ENCODE data around the gene SORL1.

The SORL1 gene

GRCh38 chr11:121443688-121444275 lies 8.3 kb upstream of the SORL1 start:
- Histone ChIP-seq H3K27ac (ENCODE audit: low read depth, low read length) (no peak overlapping the region), H3K4me1 (ENCODE audit: control insufficient read depth in 1 of 2, insufficient read depth in 2 of 2, low read length in 2 of 2) (peaks cover 4 to 12% of the 10 kb centered on the region in 2 donors), H3K27me3 (ENCODE audit: control insufficient read depth in 1 of 2, insufficient read depth in 2 of 2, low read length in 2 of 2) (no peaks in the 10 kb centered on the region), H3K9ac (ENCODE audit: low read depth in 1 of 2, low read length in 2 of 2) (no peak overlapping the region), H3K4me3 (ENCODE audit: low read depth in 1 of 2, low read length in 2 of 2) (no peak overlapping the region), H3K36me3 (ENCODE audit: control insufficient read depth in 1 of 2, insufficient read depth in 2 of 2, low read length in 2 of 2) (no peaks in the 10 kb centered on the region), H3K9me3 (ENCODE audit: control insufficient read depth in 1 of 2, low read length in 2 of 2) (no peaks in the 10 kb centered on the region)

- no peak overlapping the region for H3K9ac ChIP-seq (ENCODE audit: low read depth in 1 of 2, low read length in 2 of 2)
- H3K27ac ChIP-seq (ENCODE audit: low read depth, low read length) = no peak overlapping the region
- H3K27me3 ChIP-seq (ENCODE audit: control insufficient read depth in 1 of 2, insufficient read depth in 2 of 2, low read length in 2 of 2) = no peaks in the 10 kb centered on the region
- no peaks in the 10 kb centered on the region for H3K36me3 ChIP-seq (ENCODE audit: control insufficient read depth in 1 of 2, insufficient read depth in 2 of 2, low read length in 2 of 2)
- no peaks in the 10 kb centered on the region for H3K9me3 ChIP-seq (ENCODE audit: control insufficient read depth in 1 of 2, low read length in 2 of 2)
- H3K4me3 ChIP-seq (ENCODE audit: low read depth in 1 of 2, low read length in 2 of 2) = no peak overlapping the region
- peaks cover 4 to 12% of the 10 kb centered on the region in 2 donors for H3K4me1 ChIP-seq (ENCODE audit: control insufficient read depth in 1 of 2, insufficient read depth in 2 of 2, low read length in 2 of 2)
These were observed 7.6 kb upstream of the SORL1 start for GRCh38 chr11:121444526-121444925.

GRCh38 chr11:121445071-121445768 lies 6.9 kb upstream of the SORL1 start:
- no peak overlapping the region for H3K27ac ChIP-seq (ENCODE audit: low read depth, low read length)
- H3K9ac ChIP-seq (ENCODE audit: low read depth in 1 of 2, low read length in 2 of 2) = no peak overlapping the region
- H3K36me3 ChIP-seq (ENCODE audit: control insufficient read depth in 1 of 2, insufficient read depth in 2 of 2, low read length in 2 of 2) = no peaks in the 10 kb centered on the region
- H3K9me3 ChIP-seq (ENCODE audit: control insufficient read depth in 1 of 2, low read length in 2 of 2) = no peaks in the 10 kb centered on the region
- H3K27me3 ChIP-seq (ENCODE audit: control insufficient read depth in 1 of 2, insufficient read depth in 2 of 2, low read length in 2 of 2) = no peaks in the 10 kb centered on the region
- H3K4me1 ChIP-seq (ENCODE audit: control insufficient read depth in 1 of 2, insufficient read depth in 2 of 2, low read length in 2 of 2) = peaks cover 8 to 18% of the 10 kb centered on the region in 2 donors
- no peak overlapping the region for H3K4me3 ChIP-seq (ENCODE audit: low read depth in 1 of 2, low read length in 2 of 2)

- H3K27ac ChIP-seq (ENCODE audit: low read depth, low read length) = no peak overlapping the region
- no peaks in the 10 kb centered on the region for H3K36me3 ChIP-seq (ENCODE audit: control insufficient read depth in 1 of 2, insufficient read depth in 2 of 2, low read length in 2 of 2)
- no peaks in the 10 kb centered on the region for H3K9me3 ChIP-seq (ENCODE audit: control insufficient read depth in 1 of 2, low read length in 2 of 2)
- H3K27me3 ChIP-seq (ENCODE audit: control insufficient read depth in 1 of 2, insufficient read depth in 2 of 2, low read length in 2 of 2) = no peaks in the 10 kb centered on the region
- H3K4me1 ChIP-seq (ENCODE audit: control insufficient read depth in 1 of 2, insufficient read depth in 2 of 2, low read length in 2 of 2) = peaks cover 19 to 30% of the 10 kb centered on the region in 2 donors
- H3K4me3 ChIP-seq (ENCODE audit: low read depth in 1 of 2, low read length in 2 of 2) = no peak overlapping the region
- no peak overlapping the region for H3K9ac ChIP-seq (ENCODE audit: low read depth in 1 of 2, low read length in 2 of 2)
These were observed 5.4 kb upstream of the SORL1 start for GRCh38 chr11:121446752-121447156.

- Histone ChIP-seq H3K9me3 (ENCODE audit: control insufficient read depth in 1 of 2, low read length in 2 of 2) (no peaks in the 10 kb centered on the region), H3K36me3 (ENCODE audit: control insufficient read depth in 1 of 2, insufficient read depth in 2 of 2, low read length in 2 of 2) (no peaks in the 10 kb centered on the region), H3K27me3 (ENCODE audit: control insufficient read depth in 1 of 2, insufficient read depth in 2 of 2, low read length in 2 of 2) (no peaks in the 10 kb centered on the region), H3K4me1 (ENCODE audit: control insufficient read depth in 1 of 2, insufficient read depth in 2 of 2, low read length in 2 of 2) (peaks cover 19 to 30% of the 10 kb centered on the region in 2 donors), H3K4me3 (ENCODE audit: low read depth in 1 of 2, low read length in 2 of 2) (no peak overlapping the region), H3K27ac (ENCODE audit: low read depth, low read length) (no peak overlapping the region), H3K9ac (ENCODE audit: low read depth in 1 of 2, low read length in 2 of 2) (no peak overlapping the region)
These were observed 4.1 kb upstream of the SORL1 start for GRCh38 chr11:121448011-121448410.

GRCh38 chr11:121448431-121448941 lies 3.6 kb upstream of the SORL1 start:
- no peak overlapping the region for H3K4me3 ChIP-seq (ENCODE audit: low read depth in 1 of 2, low read length in 2 of 2)
- no peak overlapping the region for H3K27ac ChIP-seq (ENCODE audit: low read depth, low read length)
- no peak overlapping the region for H3K9ac ChIP-seq (ENCODE audit: low read depth in 1 of 2, low read length in 2 of 2)
- H3K4me1 ChIP-seq (ENCODE audit: control insufficient read depth in 1 of 2, insufficient read depth in 2 of 2, low read length in 2 of 2) = peaks cover 19 to 33% of the 10 kb centered on the region in 2 donors
- no peaks in the 10 kb centered on the region for H3K27me3 ChIP-seq (ENCODE audit: control insufficient read depth in 1 of 2, insufficient read depth in 2 of 2, low read length in 2 of 2)
- H3K9me3 ChIP-seq (ENCODE audit: control insufficient read depth in 1 of 2, low read length in 2 of 2) = no peaks in the 10 kb centered on the region
- no peaks in the 10 kb centered on the region for H3K36me3 ChIP-seq (ENCODE audit: control insufficient read depth in 1 of 2, insufficient read depth in 2 of 2, low read length in 2 of 2)

- H3K9ac ChIP-seq (ENCODE audit: low read depth in 1 of 2, low read length in 2 of 2) = no peak overlapping the region
- H3K27ac ChIP-seq (ENCODE audit: low read depth, low read length) = no peak overlapping the region
- no peaks in the 10 kb centered on the region for H3K27me3 ChIP-seq (ENCODE audit: control insufficient read depth in 1 of 2, insufficient read depth in 2 of 2, low read length in 2 of 2)
- H3K4me1 ChIP-seq (ENCODE audit: control insufficient read depth in 1 of 2, insufficient read depth in 2 of 2, low read length in 2 of 2) = peaks cover 25 to 39% of the 10 kb centered on the region in 2 donors
- no peaks in the 10 kb centered on the region for H3K9me3 ChIP-seq (ENCODE audit: control insufficient read depth in 1 of 2, low read length in 2 of 2)
- no peak overlapping the region for H3K4me3 ChIP-seq (ENCODE audit: low read depth in 1 of 2, low read length in 2 of 2)
- no peaks in the 10 kb centered on the region for H3K36me3 ChIP-seq (ENCODE audit: control insufficient read depth in 1 of 2, insufficient read depth in 2 of 2, low read length in 2 of 2)
These were observed 3.0 kb upstream of the SORL1 start for GRCh38 chr11:121449123-121449522.

GRCh38 chr11:121449626-121450025 lies 2.5 kb upstream of the SORL1 start:
- no peaks in the 10 kb centered on the region for H3K9me3 ChIP-seq (ENCODE audit: control insufficient read depth in 1 of 2, low read length in 2 of 2)
- no peaks in the 10 kb centered on the region for H3K27me3 ChIP-seq (ENCODE audit: control insufficient read depth in 1 of 2, insufficient read depth in 2 of 2, low read length in 2 of 2)
- H3K27ac ChIP-seq (ENCODE audit: low read depth, low read length) = no peak overlapping the region
- H3K9ac ChIP-seq (ENCODE audit: low read depth in 1 of 2, low read length in 2 of 2) = no peak overlapping the region
- H3K4me1 ChIP-seq (ENCODE audit: control insufficient read depth in 1 of 2, insufficient read depth in 2 of 2, low read length in 2 of 2) = peaks cover 30 to 44% of the 10 kb centered on the region in 2 donors
- H3K4me3 ChIP-seq (ENCODE audit: low read depth in 1 of 2, low read length in 2 of 2) = no peak overlapping the region
- no peaks in the 10 kb centered on the region for H3K36me3 ChIP-seq (ENCODE audit: control insufficient read depth in 1 of 2, insufficient read depth in 2 of 2, low read length in 2 of 2)

- peak overlapping the region; percentile 25 to 32 for H3K4me3 ChIP-seq (ENCODE audit: low read depth in 1 of 2, low read length in 2 of 2)
- no peaks in the 10 kb centered on the region for H3K36me3 ChIP-seq (ENCODE audit: control insufficient read depth in 1 of 2, insufficient read depth in 2 of 2, low read length in 2 of 2)
- no peaks in the 10 kb centered on the region for H3K27me3 ChIP-seq (ENCODE audit: control insufficient read depth in 1 of 2, insufficient read depth in 2 of 2, low read length in 2 of 2)
- H3K9me3 ChIP-seq (ENCODE audit: control insufficient read depth in 1 of 2, low read length in 2 of 2) = no peaks in the 10 kb centered on the region
- H3K9ac ChIP-seq (ENCODE audit: low read depth in 1 of 2, low read length in 2 of 2) = no peak overlapping the region
- H3K27ac ChIP-seq (ENCODE audit: low read depth, low read length) = no peak overlapping the region
- H3K4me1 ChIP-seq (ENCODE audit: control insufficient read depth in 1 of 2, insufficient read depth in 2 of 2, low read length in 2 of 2) = peaks cover 29 to 44% of the 10 kb centered on the region in 2 donors
These were observed 1.7 kb upstream of the SORL1 start for GRCh38 chr11:121450401-121450800.

GRCh38 chr11:121451178-121451985 lies 732 bp upstream of the SORL1 start:
- peak overlapping the region; percentile 59 for H3K27ac ChIP-seq (ENCODE audit: low read depth, low read length)
- H3K9ac ChIP-seq (ENCODE audit: low read depth in 1 of 2, low read length in 2 of 2) = peak overlapping the region; percentile 36 to 52

More at GRCh38 chr11:121451178-121451985, 732 bp upstream of the SORL1 start:
- Histone ChIP-seq H3K36me3 (ENCODE audit: control insufficient read depth in 1 of 2, insufficient read depth in 2 of 2, low read length in 2 of 2) (no peaks in the 10 kb centered on the region), H3K4me3 (ENCODE audit: low read depth in 1 of 2, low read length in 2 of 2) (peak overlapping the region; percentile 68 to 79), H3K9me3 (ENCODE audit: control insufficient read depth in 1 of 2, low read length in 2 of 2) (no peaks in the 10 kb centered on the region), H3K27me3 (ENCODE audit: control insufficient read depth in 1 of 2, insufficient read depth in 2 of 2, low read length in 2 of 2) (no peaks in the 10 kb centered on the region), H3K4me1 (ENCODE audit: control insufficient read depth in 1 of 2, insufficient read depth in 2 of 2, low read length in 2 of 2) (peaks cover 29 to 42% of the 10 kb centered on the region in 2 donors)

All from duodenal mucosa (tissue), 2 donors.